ENCODE data around the gene TMEM88.

- peak in 3 of 4 donors; percentile 62 to 92 (median 91) for TF ChIP-seq POLR2A (IDR thresholded peaks at IDR 0.05)
- peak in 3 of 6 experiments; percentile 1 to 7 (median 4) for TF ChIP-seq CTCF (IDR thresholded peaks at IDR 0.05)
These were observed 10.3 kb upstream of the TMEM88 start for GRCh38 chr17:7844292-7845154.

Data from esophagus squamous epithelium (tissue), 4 donors.